Pancreas (tissue), 10 donors: ENCODE results near the gene SNX18. TPM values are rescaled to one million over a fixed set of nuclear protein-coding genes. Genes with fewer than 3 reads are reported as not detected.
"Not testable (repeated sequence)": the region's sequence is repeated elsewhere in the genome, so short reads cannot be mapped to it uniquely, and the experiment has no call there.

Experiments
- ATAC-seq, 4 donors: fragments of 200-7000 bp; cut with Tn5 transposase; one replicate each; pipeline versions ENCODE4 v1.8.0 to v1.9.1; 2020; ENCODE audit warnings: mild to moderate bottlenecking in 4 of 4, moderate library complexity in 4 of 4
- DNase-seq, 6 donors: peaks; one replicate each; pipeline ENCODE4 v3.0.0-alpha.2; 2020
- FAIRE-seq: peaks from 2 replicates; lab custom pipeline; 2012; peaks lifted over from hg19 to GRCh38; lab: Jason Lieb, UNC
- H3K27ac ChIP-seq, 4 donors: fragments of 200-600 bp; sonication (generic); 1 replicate in 3 of 4; 2 replicates in 1 of 4; pipeline versions ENCODE4 v1.5.0 to v1.8.0; 2020
- H3K27me3 ChIP-seq, 4 donors: fragments of 200-600 bp; one replicate each; pipeline ENCODE4 v1.8.0; 2021
- H3K36me3 ChIP-seq, 3 donors: fragments of 200-600 bp; sonication (generic) in 1 of 3; one replicate each; pipeline versions ENCODE4 v1.5.0 to v1.8.0; 2020 to 2021
- H3K4me1 ChIP-seq, 3 donors: fragments of 200-600 bp; one replicate each; pipeline ENCODE4 v1.8.0; 2021
- H3K4me3 ChIP-seq, 4 donors: fragments of 200-600 bp; sonication (generic) in 2 of 4; one replicate each; pipeline versions ENCODE4 v1.5.0 to v1.8.0; 2020 to 2021
- H3K9me3 ChIP-seq, 4 donors: fragments of 200-600 bp; one replicate each; pipeline ENCODE4 v1.8.0; 2021
- WGBS, 2 donors: extraction: QIAGEN DNeasy Blood & Tissue Kit; methylation state at CpG; one replicate each; pipeline ENCODE4 v1.1.7; 2013; 5-methylcytosine and 5-hydroxymethylcytosine counted together
- intact Hi-C, 3 donors: fragments of 100-400 bp; cut with DNase I; formaldehyde crosslinking; loops; one replicate each; pipeline versions ENCODE4 v1.11.1 to v1.14.2; 2022
- polyA plus RNA-seq, 2 donors: library from polyadenylated mRNA; stranded (reverse); fragments of 200-250 nt; gene quantifications; one replicate each; pipeline ENCODE4 v1.2.3, GENCODE V29; 2013
- total RNA-seq, 6 donors: library from RNA; stranded (reverse); fragmentation: NEBNext Ultra II Directional in 4 of 6; extraction: Animal tissue kit (Norgen Biotek cat#: 25700) in 4 of 6; gene quantifications; one replicate each; pipeline versions ENCODE4 v1.2.1 to v1.2.4, GENCODE V29; 2021 to 2023
- TF ChIP-seq, protein P1 (sequence below), 4 donors: fragments of 200-600 bp; sonication (generic) in 3 of 4; IDR thresholded peaks; one replicate each; pipeline versions ENCODE4 v1.5.0 to v1.8.0; 2021; ENCODE audit warnings: antibody characterized with exemption in 4 of 4
- donor health status: healthy with polysubstance abuse.
- donor health status: DM: no; HTN: no; CAD: no; lungs with moderate emphysema.
- donor health status: DM: no; HTN: no; CAD: no.
- donor health status: control.
- donor health status: control.
- donor health status: Bipolar disorder and iron deficiency.
- donor health status: DM: yes; HTN: yes; CAD: no.
- donor health status: DM: no; HTN: no; CAD: no.
- donor health status: DM: no; HTN: no; CAD: no.
- donor health status: DM: yes; HTN: yes; CAD: no.

The SNX18 gene
- total and polyA plus RNA-seq, 8 donors: 2.9 to 20.0 (median 12.1) TPM

- FAIRE-seq (no peak), ATAC-seq (no peak), DNase-seq (no peak)
- WGBS, 2 donors: 57 to 63% methylated on average over 3 of the region's 3 CpGs
- Histone ChIP-seq H3K9me3 (no peaks in the 10 kb centered on the region), H3K27ac (no peak overlapping the region), H3K36me3 (no peaks in the 10 kb centered on the region), H3K4me3 (no peak overlapping the region), H3K27me3 (no peaks in the 10 kb centered on the region), H3K4me1 (no peaks in the 10 kb centered on the region)
- intact Hi-C loops: no loop called here
- TF ChIP-seq, protein P1, sequence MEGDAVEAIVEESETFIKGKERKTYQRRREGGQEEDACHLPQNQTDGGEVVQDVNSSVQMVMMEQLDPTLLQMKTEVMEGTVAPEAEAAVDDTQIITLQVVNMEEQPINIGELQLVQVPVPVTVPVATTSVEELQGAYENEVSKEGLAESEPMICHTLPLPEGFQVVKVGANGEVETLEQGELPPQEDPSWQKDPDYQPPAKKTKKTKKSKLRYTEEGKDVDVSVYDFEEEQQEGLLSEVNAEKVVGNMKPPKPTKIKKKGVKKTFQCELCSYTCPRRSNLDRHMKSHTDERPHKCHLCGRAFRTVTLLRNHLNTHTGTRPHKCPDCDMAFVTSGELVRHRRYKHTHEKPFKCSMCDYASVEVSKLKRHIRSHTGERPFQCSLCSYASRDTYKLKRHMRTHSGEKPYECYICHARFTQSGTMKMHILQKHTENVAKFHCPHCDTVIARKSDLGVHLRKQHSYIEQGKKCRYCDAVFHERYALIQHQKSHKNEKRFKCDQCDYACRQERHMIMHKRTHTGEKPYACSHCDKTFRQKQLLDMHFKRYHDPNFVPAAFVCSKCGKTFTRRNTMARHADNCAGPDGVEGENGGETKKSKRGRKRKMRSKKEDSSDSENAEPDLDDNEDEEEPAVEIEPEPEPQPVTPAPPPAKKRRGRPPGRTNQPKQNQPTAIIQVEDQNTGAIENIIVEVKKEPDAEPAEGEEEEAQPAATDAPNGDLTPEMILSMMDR (IDR thresholded peaks at IDR 0.05): no peak
Measured at GRCh38 chr5:54471398-54471797, 46.2 kb upstream of the SNX18 start.

- Histone ChIP-seq H3K27ac (no peak overlapping the region), H3K36me3 (no peaks in the 10 kb centered on the region), H3K4me1 (no peaks in the 10 kb centered on the region), H3K4me3 (no peak overlapping the region), H3K27me3 (no peaks in the 10 kb centered on the region), H3K9me3 (no peaks in the 10 kb centered on the region)
- FAIRE-seq (no peak), DNase-seq (no peak), ATAC-seq (no peak)
- 44 to 55% methylated on average over 2 of the region's 2 CpGs for WGBS, 2 donors
- TF ChIP-seq, protein P1 (IDR thresholded peaks at IDR 0.05): no peak
- intact Hi-C loops: no loop called here
Measured at GRCh38 chr5:54476682-54477081, 40.9 kb upstream of the SNX18 start.

DNA sequence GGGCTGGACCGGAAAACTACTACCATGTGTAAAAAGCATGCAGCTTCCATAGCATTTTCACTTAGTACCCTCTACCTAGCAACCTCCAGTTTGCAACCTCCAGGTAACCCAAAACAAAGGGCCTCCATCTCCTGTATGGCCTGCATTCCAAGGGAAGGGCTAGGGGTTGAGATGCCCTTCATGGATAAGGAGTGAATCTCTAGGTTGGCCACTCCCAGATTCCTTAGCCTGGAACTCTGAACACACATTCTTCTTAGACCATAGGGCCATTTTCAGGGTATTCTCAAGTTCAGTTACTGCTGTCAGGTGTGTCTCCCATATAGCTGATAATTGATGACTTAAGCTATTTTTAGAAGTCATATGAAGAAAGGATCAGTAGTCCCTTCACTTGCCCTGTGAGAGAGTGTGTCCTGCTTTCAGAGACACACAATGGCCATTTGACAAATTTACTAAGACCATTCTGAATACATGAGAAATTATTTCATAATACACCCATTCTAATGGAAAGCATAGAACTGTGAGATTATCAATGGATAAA lies 39.5 kb upstream of the SNX18 start:
- WGBS, 2 donors: 89 to 91% methylated on average over 1 of the region's 1 CpG
- FAIRE-seq (no peak), ATAC-seq (no peak), DNase-seq (no peak)
- H3K9me3 ChIP-seq: no peaks in the 10 kb centered on the region
- no peaks in the 10 kb centered on the region for H3K27me3 ChIP-seq
- H3K36me3 ChIP-seq: no peaks in the 10 kb centered on the region
- no peak overlapping the region for H3K4me3 ChIP-seq
- no peaks in the 10 kb centered on the region for H3K4me1 ChIP-seq
- TF ChIP-seq, protein P1 (IDR thresholded peaks at IDR 0.05): no peak
- intact Hi-C loops: no loop called here
- H3K27ac ChIP-seq: no peak overlapping the region

- DNase-seq (no peak), ATAC-seq (no peak), FAIRE-seq (no peak)
- Histone ChIP-seq H3K27ac (no peak overlapping the region), H3K27me3 (no peaks in the 10 kb centered on the region), H3K9me3 (no peaks in the 10 kb centered on the region), H3K36me3 (no peaks in the 10 kb centered on the region), H3K4me1 (no peaks in the 10 kb centered on the region), H3K4me3 (no peak overlapping the region)
- intact Hi-C loops: no loop called here
- TF ChIP-seq, protein P1 (IDR thresholded peaks at IDR 0.05): no peak
Measured at GRCh38 chr5:54480296-54480695, 37.3 kb upstream of the SNX18 start.

- Histone ChIP-seq H3K4me1 (no peaks in the 10 kb centered on the region), H3K27ac (no peak overlapping the region), H3K4me3 (no peak overlapping the region), H3K9me3 (no peaks in the 10 kb centered on the region), H3K27me3 (no peaks in the 10 kb centered on the region), H3K36me3 (no peaks in the 10 kb centered on the region)
- FAIRE-seq (no peak), DNase-seq (no peak), ATAC-seq (no peak)
- intact Hi-C loops: no loop called here
- TF ChIP-seq, protein P1 (IDR thresholded peaks at IDR 0.05): no peak
- WGBS, 2 donors: 63 to 70% methylated on average over 5 of the region's 5 CpGs
Measured at GRCh38 chr5:54484219-54484894, 33.2 kb upstream of the SNX18 start.

DNA sequence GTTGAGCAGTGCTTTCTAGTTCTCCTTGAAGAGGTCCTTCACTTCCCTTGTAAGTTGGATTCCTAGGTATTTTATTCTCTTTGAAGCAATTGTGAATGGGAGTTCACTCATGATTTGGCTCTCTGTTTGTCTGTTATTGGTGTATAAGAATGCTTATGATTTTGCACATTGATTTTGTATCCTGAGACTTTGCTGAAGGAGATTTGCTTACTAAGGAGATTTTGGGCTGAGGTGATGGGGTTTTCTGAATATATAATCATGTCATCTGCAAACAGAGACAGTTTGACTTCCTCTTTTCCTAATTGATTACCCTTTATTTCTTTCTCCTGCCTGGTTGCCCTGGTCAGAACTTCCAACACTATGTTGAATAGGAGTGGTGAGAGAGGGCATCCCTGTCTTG lies 31.9 kb upstream of the SNX18 start:
- H3K9me3 ChIP-seq, H3K4me3 ChIP-seq, H3K4me1 ChIP-seq, ATAC-seq, H3K27me3 ChIP-seq, FAIRE-seq, DNase-seq, intact Hi-C loops, H3K36me3 ChIP-seq, H3K27ac ChIP-seq: not testable (repeated sequence)
